ENCODE results near the gene WFS1. TPM values are rescaled to one million over a fixed set of nuclear protein-coding genes. Genes with fewer than 3 reads are reported as not detected.

The WFS1 gene
- total and polyA plus RNA-seq, 2 of the 8 experiments (the other 6 are each of a cell fraction or from before 2014, with no cell fraction given): 29.1 to 43.1 TPM

GRCh38 chr4:6341696-6342095, 72.0 kb downstream of the WFS1 start:
- H2BK5ac ChIP-seq (ENCODE audit: low read depth, low read length): no peak overlapping the region
- no peak overlapping the region for H3K23ac ChIP-seq (ENCODE audit: insufficient read length)
- H4K20me1 ChIP-seq (replicated peaks in 1 of 2; ENCODE audit: control insufficient read depth in 1 of 2, insufficient read depth in 2 of 2, low read length in 2 of 2): no peaks in the 10 kb centered on the region
- no peak overlapping the region for H2BK15ac ChIP-seq (ENCODE audit: low read length)
- no peak overlapping the region for H3K4me3 ChIP-seq (ENCODE audit: extremely low read depth in 1 of 4, insufficient read depth in 2 of 4, low read depth in 3 of 4, low read length in 4 of 4)
- no peaks in the 10 kb centered on the region for H3K36me3 ChIP-seq (ENCODE audit: control insufficient read depth in 2 of 4, insufficient read depth in 4 of 4, low read length in 3 of 4)
- WGBS, 2 experiments (ENCODE audit: extremely low coverage in 1 of 2, insufficient coverage in 1 of 2, insufficient read length in 1 of 2, insufficient replicate concordance in 2 of 2, low coverage in 1 of 2, low lambda C conversion rate in 2 of 2, missing lambda C conversion rate in 1 of 2): 90% methylated on average over 6 of the region's 6 CpGs; no CpG with 5 or more reads in 1 of the 2 experiments
- H2AK5ac ChIP-seq (ENCODE audit: low read depth, low read length): no peak overlapping the region
- H3K4me2 ChIP-seq (ENCODE audit: insufficient read depth in 1 of 2, low read depth in 2 of 2, low read length in 2 of 2): no peak overlapping the region
- DNase-seq (ENCODE audit: low read depth in 1 of 2, low spot score in 2 of 2) (no peak), FAIRE-seq (no peak)
- H2BK120ac ChIP-seq (replicated peaks; ENCODE audit: low read depth, low read length): no peak overlapping the region
- no peak overlapping the region for H2AFZ ChIP-seq (ENCODE audit: low read length)
- H2BK12ac ChIP-seq (ENCODE audit: low read depth, low read length): no peak overlapping the region
- no peak overlapping the region for H3K9ac ChIP-seq (replicated peaks in 1 of 4; ENCODE audit: extremely low read depth in 1 of 4, low read depth in 3 of 4, low read length in 3 of 4)
- H3K79me1 ChIP-seq (ENCODE audit: low read depth, low read length): no peaks in the 10 kb centered on the region
- H3K14ac ChIP-seq (ENCODE audit: insufficient read length): no peak overlapping the region
- no peaks in the 10 kb centered on the region for H3K9me3 ChIP-seq (ENCODE audit: insufficient read depth in 2 of 2, low read depth in 1 of 2, low read length in 1 of 2)
- no peak overlapping the region for H3K56ac ChIP-seq (replicated peaks; ENCODE audit: insufficient read length, low read depth, low read length)
- H4K8ac ChIP-seq (ENCODE audit: extremely low read depth, insufficient read depth, low read length): no peak overlapping the region
- CTCF ChIA-PET (ENCODE audit: partially characterized antibody): interaction anchor here (0.7 to 12.2 kb wide), 10 partner anchors 13 to 208 kb away, joined by 3 to 175 read pairs (median 4); no protein-coding TSS in a partner anchor
- no peaks in the 10 kb centered on the region for H3K23me2 ChIP-seq (ENCODE audit: low read depth, low read length)
- H3K27me3 ChIP-seq (replicated peaks in 1 of 4; ENCODE audit: control insufficient read depth in 3 of 4, extremely low read depth in 1 of 4, insufficient read depth in 3 of 4, low read length in 3 of 4): no peaks in the 10 kb centered on the region
- POLR2A ChIA-PET (ENCODE audit: partially characterized antibody): no interaction called here
- H4K5ac ChIP-seq (ENCODE audit: insufficient read length, low read depth, low read length): no peak overlapping the region
- peaks cover 0 to 16% (median 7%) of the 10 kb centered on the region in 4 experiments; a peak in 5 of 7 replicates for H3K4me1 ChIP-seq (replicated peaks in 1 of 4; ENCODE audit: control insufficient read depth in 3 of 4, insufficient read depth in 4 of 4, low read length in 3 of 4)
- no peaks in the 10 kb centered on the region for H3K79me2 ChIP-seq (ENCODE audit: control insufficient read depth in 1 of 2, insufficient read depth in 2 of 2, low read length in 2 of 2)
- TF ChIP-seq RFX5 (IDR thresholded peaks at IDR 0.05; ENCODE audit: borderline replicate concordance, low read depth, low read length): no peak
- no peak for TF ChIP-seq EP300 (IDR thresholded peaks at IDR 0.05; ENCODE audit: borderline replicate concordance in 1 of 2, low read depth in 2 of 2, low read length in 2 of 2)
- TF ChIP-seq RNF2 (IDR thresholded peaks at IDR 0.05; ENCODE audit: borderline replicate concordance, low read depth, low read length, missing control alignments, poor library complexity, severe bottlenecking): no peak
- TF ChIP-seq POLR2AphosphoS5 (IDR thresholded peaks at IDR 0.05; ENCODE audit: low read depth, low read length): no peak
- no peak overlapping the region for H3K18ac ChIP-seq (ENCODE audit: extremely low read depth, low read length)
- no peak overlapping the region for H4K91ac ChIP-seq (replicated peaks; ENCODE audit: insufficient read length, low read length)
- H3K27ac ChIP-seq (ENCODE audit: low read depth, low read length): no peak overlapping the region
- H2BK20ac ChIP-seq (ENCODE audit: low read length): no peak overlapping the region
- H3K4ac ChIP-seq (replicated peaks; ENCODE audit: insufficient read length, low read depth, low read length): no peak overlapping the region
